Parathyroid adenoma (tissue), 2 donors: ENCODE results near the gene EHD2.

Experiments used
- H2AFZ ChIP-seq: fragments of 300-600 bp; sonication (generic); one replicate; pipeline ENCODE4 v1.7.0; 2017; ENCODE audit warnings: antibody characterized with exemption, mild to moderate bottlenecking
- H3K27ac ChIP-seq: fragments of 300-600 bp; sonication (generic); one replicate; pipeline ENCODE4 v1.7.0; 2017
- H3K27me3 ChIP-seq: fragments of 300-600 bp; sonication (generic); one replicate; pipeline ENCODE4 v1.7.0; 2017; ENCODE audit warnings: low read length; ENCODE audit not compliant: control insufficient read depth, insufficient read depth
- H3K36me3 ChIP-seq: fragments of 300-600 bp; sonication (generic); one replicate; pipeline ENCODE4 v1.7.0; 2017; ENCODE audit warnings: low read length; ENCODE audit not compliant: control insufficient read depth, insufficient read depth
- H3K4me1 ChIP-seq: fragments of 300-600 bp; sonication (generic); one replicate; pipeline ENCODE4 v1.7.0; 2017; ENCODE audit warnings: control low read depth
- H3K4me2 ChIP-seq: fragments of 300-600 bp; sonication (generic); one replicate; pipeline ENCODE4 v1.7.0; 2017; ENCODE audit warnings: low read length
- H3K4me3 ChIP-seq: fragments of 300-600 bp; sonication (generic); one replicate; pipeline ENCODE4 v1.7.0; 2017; ENCODE audit warnings: low read depth, low read length
- H3K79me2 ChIP-seq: fragments of 300-600 bp; sonication (generic); one replicate; pipeline ENCODE4 v1.7.0; 2017; ENCODE audit warnings: control low read depth
- H3K9ac ChIP-seq: fragments of 300-600 bp; sonication (generic); one replicate; pipeline ENCODE4 v1.7.0; 2017; ENCODE audit warnings: mild to moderate bottlenecking
- H3K9me3 ChIP-seq: fragments of 300-600 bp; sonication (generic); one replicate; pipeline ENCODE4 v1.7.0; 2017; ENCODE audit warnings: low read length; ENCODE audit not compliant: control insufficient read depth
- TF ChIP-seq, protein P1 (sequence below): fragments of 300-600 bp; sonication (generic); IDR thresholded peaks from one replicate; pipeline ENCODE4 v1.7.0; 2017; ENCODE audit warnings: antibody characterized with exemption, mild to moderate bottlenecking
- donor health status: primary hyperparathyroidism.

Gene EHD2

DNA sequence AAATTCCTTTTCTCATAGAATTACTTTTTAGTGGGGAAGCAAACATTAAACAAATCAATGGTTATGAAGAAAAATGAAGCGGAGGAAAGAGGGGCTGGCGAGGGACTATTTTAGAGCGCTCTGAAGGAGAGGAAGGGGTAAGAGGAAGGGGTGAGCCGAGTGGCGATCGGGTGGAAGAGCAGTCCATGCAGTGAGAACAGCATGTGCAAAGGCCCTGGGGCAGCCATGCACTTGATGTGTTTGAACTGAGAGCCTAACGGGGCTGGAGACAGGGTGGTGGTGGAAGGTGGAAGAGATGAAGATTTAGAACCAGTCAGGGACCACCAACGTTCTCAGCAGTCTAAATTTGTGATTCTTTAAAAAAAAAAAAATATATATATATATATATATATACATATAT, 17.7 kb downstream of the EHD2 start:
- no peaks in the 10 kb centered on the region for H3K4me1 ChIP-seq

DNA sequence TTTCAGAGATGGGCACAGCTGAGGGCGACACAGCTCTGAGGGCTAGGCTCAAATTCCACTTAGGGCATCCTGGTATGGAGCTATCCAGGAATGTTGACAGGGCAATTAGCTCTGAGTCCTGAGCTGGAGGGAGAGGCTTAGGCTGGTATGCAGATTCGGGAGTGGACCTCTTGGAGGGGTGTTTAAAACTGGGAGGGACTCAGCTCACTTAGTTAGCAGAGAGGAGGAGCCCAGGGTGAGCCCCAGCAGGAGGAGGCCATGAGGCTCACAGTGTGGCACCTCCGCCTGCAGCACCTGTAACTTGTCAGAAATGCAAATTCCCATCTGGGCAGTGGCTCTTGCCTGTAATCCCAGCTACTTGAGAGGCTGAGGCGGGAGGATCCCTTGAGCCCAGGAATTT, 21.9 kb downstream of the EHD2 start:
- no peaks in the 10 kb centered on the region for H3K36me3 ChIP-seq

More for the DNA sequence above, 17.7 kb downstream of the EHD2 start:
- Histone ChIP-seq H2AFZ (no peak overlapping the region), H3K4me3 (no peak overlapping the region), H3K36me3 (no peaks in the 10 kb centered on the region), H3K79me2 (no peaks in the 10 kb centered on the region), H3K27me3 (no peaks in the 10 kb centered on the region), H3K9me3 (no peaks in the 10 kb centered on the region), H3K9ac (no peak overlapping the region), H3K27ac (no peak overlapping the region), H3K4me2 (no peak overlapping the region)
- TF ChIP-seq, protein P1, sequence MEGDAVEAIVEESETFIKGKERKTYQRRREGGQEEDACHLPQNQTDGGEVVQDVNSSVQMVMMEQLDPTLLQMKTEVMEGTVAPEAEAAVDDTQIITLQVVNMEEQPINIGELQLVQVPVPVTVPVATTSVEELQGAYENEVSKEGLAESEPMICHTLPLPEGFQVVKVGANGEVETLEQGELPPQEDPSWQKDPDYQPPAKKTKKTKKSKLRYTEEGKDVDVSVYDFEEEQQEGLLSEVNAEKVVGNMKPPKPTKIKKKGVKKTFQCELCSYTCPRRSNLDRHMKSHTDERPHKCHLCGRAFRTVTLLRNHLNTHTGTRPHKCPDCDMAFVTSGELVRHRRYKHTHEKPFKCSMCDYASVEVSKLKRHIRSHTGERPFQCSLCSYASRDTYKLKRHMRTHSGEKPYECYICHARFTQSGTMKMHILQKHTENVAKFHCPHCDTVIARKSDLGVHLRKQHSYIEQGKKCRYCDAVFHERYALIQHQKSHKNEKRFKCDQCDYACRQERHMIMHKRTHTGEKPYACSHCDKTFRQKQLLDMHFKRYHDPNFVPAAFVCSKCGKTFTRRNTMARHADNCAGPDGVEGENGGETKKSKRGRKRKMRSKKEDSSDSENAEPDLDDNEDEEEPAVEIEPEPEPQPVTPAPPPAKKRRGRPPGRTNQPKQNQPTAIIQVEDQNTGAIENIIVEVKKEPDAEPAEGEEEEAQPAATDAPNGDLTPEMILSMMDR = no peak

DNA sequence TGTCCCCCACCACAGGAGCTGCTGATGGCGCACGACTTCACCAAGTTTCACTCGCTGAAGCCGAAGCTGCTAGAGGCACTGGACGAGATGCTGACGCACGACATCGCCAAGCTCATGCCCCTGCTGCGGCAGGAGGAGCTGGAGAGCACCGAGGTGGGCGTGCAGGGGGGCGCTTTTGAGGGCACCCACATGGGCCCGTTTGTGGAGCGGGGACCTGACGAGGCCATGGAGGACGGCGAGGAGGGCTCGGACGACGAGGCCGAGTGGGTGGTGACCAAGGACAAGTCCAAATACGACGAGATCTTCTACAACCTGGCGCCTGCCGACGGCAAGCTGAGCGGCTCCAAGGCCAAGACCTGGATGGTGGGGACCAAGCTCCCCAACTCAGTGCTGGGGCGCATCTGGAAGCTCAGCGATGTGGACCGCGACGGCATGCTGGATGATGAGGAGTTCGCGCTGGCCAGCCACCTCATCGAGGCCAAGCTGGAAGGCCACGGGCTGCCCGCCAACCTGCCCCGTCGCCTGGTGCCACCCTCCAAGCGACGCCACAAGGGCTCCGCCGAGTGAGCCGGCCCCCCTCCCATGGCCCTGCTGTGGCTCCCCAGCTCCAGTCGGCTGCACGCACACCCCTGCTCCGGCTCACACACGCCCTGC, 27.8 kb downstream of the EHD2 start:
- no peaks in the 10 kb centered on the region for H3K36me3 ChIP-seq
- peaks cover 8% of the 10 kb centered on the region for H3K4me1 ChIP-seq
- H3K4me2 ChIP-seq = no peak overlapping the region
- H3K9me3 ChIP-seq = no peaks in the 10 kb centered on the region
- H3K4me3 ChIP-seq = no peak overlapping the region
- no peak overlapping the region for H3K9ac ChIP-seq
- no peaks in the 10 kb centered on the region for H3K79me2 ChIP-seq
- no peaks in the 10 kb centered on the region for H3K27me3 ChIP-seq
- no peak overlapping the region for H2AFZ ChIP-seq
- no peak overlapping the region for H3K27ac ChIP-seq
- TF ChIP-seq, protein P1 = no peak

More for the DNA sequence above, 21.9 kb downstream of the EHD2 start:
- Histone ChIP-seq H3K27me3 (no peaks in the 10 kb centered on the region), H3K9ac (no peak overlapping the region), H3K79me2 (no peaks in the 10 kb centered on the region), H3K9me3 (no peaks in the 10 kb centered on the region), H3K4me3 (no peak overlapping the region), H2AFZ (no peak overlapping the region), H3K27ac (no peak overlapping the region), H3K4me2 (no peak overlapping the region), H3K4me1 (no peaks in the 10 kb centered on the region)
- TF ChIP-seq, protein P1 = no peak

DNA sequence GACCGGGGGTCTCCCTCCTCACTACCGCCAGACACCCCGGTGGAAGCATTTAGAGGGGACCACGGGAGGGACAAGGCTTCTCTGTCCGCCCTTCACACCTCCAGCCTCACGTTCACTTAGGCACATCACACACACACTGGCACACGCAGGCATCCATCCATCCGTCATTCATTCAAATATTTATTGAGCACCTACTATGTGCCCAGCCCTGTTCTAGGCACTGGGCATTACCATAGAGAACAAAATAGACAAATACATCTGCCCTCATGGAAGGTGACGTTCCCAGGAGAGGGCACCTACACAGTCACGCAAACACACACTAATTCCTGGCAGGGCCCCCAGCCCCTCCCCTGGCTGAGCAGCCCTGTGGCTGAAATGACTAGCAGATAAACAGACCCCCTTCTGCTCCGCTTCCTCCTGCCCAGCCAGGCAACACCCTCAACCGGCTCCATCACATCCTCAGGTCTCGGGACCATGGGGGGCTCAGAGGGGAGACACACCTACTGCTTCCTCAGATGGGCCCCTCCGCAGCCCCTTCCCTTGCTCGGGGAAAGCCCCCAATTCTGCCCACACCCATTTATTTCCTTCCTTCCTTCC, 28.4 kb downstream of the EHD2 start:
- no peak overlapping the region for H3K9ac ChIP-seq
- H3K27ac ChIP-seq = no peak overlapping the region
- TF ChIP-seq, protein P1 = no peak
- no peaks in the 10 kb centered on the region for H3K9me3 ChIP-seq
- H2AFZ ChIP-seq = no peak overlapping the region
- no peaks in the 10 kb centered on the region for H3K27me3 ChIP-seq
- peaks cover 8% of the 10 kb centered on the region for H3K4me1 ChIP-seq
- H3K4me3 ChIP-seq = no peak overlapping the region
- no peak overlapping the region for H3K4me2 ChIP-seq
- peaks cover 5% of the 10 kb centered on the region for H3K79me2 ChIP-seq
- H3K36me3 ChIP-seq = no peaks in the 10 kb centered on the region

DNA sequence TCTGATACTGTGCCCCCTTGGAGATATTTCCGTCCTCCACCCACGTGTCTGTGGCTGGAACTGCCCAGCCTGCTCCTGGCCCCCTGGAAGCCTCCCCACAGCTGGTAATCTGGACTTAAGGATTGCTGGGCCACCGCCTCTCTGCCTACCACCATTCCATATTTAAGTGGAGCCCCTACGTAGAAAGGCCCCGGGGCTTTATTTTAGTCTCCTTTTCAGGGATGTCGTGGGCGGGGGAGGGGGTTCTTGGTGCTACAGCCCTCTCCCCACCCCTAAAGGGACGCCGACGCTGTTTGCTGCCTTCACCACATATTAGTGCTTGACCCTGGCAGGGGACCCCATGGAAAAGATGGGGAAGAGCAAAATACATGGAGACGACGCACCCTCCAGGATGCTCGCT, 29.4 kb downstream of the EHD2 start:
- TF ChIP-seq, protein P1 = no peak
- Histone ChIP-seq H3K27ac (peak overlapping the region; percentile 70), H3K79me2 (peaks cover 9% of the 10 kb centered on the region), H3K4me3 (peak overlapping the region; percentile 48), H3K4me2 (peak overlapping the region; percentile 48), H3K4me1 (peaks cover 8% of the 10 kb centered on the region), H3K36me3 (no peaks in the 10 kb centered on the region), H3K9me3 (no peaks in the 10 kb centered on the region), H3K27me3 (no peaks in the 10 kb centered on the region), H2AFZ (peak overlapping the region; percentile 65), H3K9ac (no peak overlapping the region)
